HG03066 (cell line): Measurements from ENCODE around the gene RPRM.
"Not testable (repeated sequence)": the region's sequence is repeated elsewhere in the genome, so short reads cannot be mapped to it uniquely, and the experiment has no call there.

Source experiments
- ATAC-seq: cut with Tn5 transposase; IDR thresholded peaks from one replicate; pipeline ENCODE4 v1.9.1; 2021; ENCODE audit warnings: low read depth; ENCODE audit not compliant: unreplicated experiment

RPRM gene

DNA sequence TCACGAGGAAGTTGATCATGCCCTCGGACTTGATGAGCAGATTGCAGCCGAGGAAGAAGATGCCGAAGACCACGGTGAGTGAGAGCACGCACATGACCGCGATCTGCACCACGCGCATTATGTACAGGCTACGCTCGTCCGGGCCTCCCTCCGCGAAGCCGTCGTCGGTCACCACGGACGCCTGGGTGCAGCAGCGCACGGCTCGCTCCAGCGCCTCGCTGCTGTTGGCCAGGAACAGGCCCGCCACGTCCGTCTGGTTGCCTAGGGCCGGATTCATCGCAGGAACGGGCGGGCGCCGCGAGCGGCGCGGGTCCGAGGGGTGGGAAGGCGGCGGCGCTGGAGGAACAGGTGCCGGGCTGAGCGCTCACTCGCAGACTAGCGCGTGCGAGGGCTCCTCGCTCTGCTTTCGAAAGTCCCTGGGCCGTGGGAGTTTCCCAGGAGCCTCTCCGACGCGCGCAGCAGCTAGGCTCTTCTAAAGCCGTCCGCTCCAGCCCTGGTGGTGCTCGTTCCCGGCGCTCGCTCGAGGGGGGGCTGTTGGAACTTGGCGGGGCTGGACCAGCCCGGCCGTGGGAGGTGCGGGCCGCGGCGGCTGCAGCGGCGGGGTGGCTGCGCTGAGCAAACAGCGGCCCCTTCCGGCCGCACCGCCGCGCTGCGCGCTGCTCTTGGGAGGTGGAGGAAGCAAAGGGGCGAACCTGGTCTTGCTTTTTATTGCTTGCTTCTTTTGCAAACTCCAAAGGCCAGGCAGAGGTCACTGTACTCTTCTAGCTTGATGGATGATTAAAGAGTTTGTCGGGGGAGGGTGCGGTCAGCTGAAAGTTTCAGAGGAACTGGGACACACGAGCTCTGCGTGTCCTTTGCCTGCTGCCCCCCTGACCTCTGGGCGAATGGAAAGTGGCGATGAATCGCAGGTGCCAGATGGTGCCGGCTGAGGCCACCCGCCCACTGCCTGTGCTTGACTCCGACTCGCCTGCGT, at the start of gene RPRM:
TSS of gene RPRM (minus strand) at position 474 of the 973 bp plus-strand sequence. CDS start at position 277, 197 bp downstream.
- peak; percentile 86 for ATAC-seq

DNA sequence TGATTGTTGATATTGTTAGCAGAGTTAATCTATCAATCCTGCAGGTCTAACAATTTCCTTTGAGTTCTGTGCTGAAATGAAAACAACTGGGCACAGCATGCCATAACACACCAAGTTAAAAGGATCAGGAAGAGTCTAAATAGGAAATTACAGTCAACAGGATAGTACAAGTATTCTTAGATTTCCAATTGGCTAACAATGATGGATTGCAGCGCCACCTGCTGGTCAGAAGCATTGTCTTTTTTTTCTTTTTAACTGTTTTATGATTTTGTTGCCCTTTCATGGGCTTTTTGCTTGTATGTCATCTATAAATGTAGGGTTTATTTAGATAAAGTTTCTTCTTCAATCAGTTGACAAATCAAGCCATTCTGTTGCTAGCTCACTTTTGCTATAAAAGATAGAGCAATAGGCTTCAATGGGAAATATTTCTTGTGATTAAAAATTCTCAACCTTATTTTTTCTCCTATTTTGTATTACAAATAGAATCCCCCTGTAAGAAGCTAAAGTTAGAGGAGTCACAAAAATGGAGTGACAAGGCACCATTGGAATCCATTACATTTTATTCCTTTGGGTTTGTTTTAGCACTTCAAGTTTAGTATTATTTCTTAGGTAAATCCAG, 40.8 kb upstream of the RPRM start:
- ATAC-seq = no peak

DNA sequence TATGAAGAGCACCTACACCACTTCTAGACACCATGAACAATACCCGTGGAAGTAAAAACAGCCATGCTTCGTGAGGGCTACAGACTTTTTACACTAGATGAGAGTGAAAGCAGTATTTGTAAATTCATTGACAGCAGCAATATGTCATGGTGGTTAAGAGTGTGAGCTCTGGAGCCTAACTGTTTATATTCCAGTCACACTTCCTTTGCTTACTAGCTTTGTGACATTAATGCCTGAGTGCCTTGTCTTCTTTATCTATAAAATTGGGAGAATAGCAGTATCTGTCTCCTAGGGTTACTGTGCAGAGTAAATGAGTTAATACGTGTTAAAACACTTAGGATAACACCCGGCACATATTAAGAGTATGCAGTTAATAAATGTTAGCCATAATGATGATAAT, 33.8 kb upstream of the RPRM start:
- no peak for ATAC-seq

DNA sequence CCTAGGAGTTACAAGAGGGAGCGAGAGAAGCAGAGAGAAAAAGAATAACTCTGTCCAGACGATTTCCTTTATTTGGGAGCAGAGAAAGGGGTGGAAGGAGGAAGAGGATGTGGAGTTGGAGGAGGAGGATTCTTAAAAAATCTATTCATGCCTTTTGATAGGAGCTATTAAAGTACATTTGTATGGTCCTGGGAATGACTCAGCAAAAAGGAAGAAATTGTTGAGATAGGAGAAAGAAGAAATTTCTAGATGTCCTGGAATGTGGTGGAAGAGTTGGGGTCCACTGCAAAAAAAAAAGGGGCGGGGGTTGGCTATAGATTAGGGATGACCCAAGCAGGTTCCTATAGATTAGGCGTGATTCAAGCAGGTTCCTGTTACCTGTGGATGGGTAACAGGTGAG, 32.4 kb upstream of the RPRM start:
- ATAC-seq = no peak

DNA sequence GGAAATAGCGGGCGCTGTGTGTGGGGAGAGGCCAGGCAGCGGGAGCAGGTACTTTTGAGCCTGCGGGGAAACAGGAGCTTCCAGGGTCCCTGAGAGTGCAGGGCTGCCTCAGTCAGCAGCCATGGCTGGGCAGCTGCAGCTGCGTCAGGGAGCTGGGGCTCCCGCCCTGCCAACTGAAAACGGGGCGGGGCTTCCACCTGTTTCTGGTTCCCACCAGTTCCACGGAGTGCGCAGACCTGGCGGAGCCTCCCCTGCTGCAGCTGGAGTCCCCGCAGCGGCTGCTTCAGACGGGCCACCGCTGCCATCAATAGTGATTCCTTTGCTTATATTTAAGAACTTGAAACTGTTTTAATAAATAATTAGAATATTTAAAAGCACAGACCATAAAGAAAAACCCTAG, 30.6 kb upstream of the RPRM start:
- no peak for ATAC-seq

DNA sequence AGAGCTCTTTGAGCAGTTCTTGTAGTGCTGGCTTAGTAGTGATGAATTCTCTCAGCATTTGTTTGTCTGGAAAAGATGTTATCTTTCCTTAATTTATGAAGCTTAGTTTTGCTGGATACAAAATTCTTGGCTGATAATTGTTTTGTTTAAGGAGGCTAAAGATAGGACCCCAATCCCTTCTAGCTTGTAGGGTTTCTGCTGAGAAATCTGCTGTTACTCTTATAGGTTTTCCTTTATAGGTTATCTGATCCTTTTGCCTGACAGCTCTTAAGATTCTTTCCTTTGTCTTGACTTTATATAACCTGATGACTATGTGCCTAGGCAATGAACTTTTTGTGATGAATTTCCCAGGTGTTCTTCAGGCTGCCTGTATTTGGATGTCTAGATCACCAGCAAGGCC, 27.9 kb upstream of the RPRM start:
- not testable (repeated sequence) for ATAC-seq

DNA sequence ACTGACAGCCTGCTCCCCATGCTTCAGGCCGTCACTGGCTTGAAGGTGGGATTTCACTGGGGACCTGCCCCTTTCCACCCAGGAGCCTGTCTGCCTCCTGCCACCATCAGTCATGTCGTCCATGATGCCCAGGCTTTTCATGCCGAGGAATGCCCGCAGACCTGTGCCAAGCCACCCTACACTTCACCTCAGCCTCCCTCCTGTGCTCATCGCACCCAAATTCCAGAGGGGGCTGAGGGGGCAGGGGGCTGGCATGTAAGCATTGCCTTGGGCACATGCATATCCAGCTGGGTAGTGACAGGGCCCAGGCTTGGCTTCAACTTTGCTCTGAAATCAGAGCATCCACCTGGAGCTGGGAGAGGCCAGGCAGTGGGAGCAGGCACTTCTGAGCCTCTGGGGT, 20.9 kb upstream of the RPRM start:
- ATAC-seq = no peak

DNA sequence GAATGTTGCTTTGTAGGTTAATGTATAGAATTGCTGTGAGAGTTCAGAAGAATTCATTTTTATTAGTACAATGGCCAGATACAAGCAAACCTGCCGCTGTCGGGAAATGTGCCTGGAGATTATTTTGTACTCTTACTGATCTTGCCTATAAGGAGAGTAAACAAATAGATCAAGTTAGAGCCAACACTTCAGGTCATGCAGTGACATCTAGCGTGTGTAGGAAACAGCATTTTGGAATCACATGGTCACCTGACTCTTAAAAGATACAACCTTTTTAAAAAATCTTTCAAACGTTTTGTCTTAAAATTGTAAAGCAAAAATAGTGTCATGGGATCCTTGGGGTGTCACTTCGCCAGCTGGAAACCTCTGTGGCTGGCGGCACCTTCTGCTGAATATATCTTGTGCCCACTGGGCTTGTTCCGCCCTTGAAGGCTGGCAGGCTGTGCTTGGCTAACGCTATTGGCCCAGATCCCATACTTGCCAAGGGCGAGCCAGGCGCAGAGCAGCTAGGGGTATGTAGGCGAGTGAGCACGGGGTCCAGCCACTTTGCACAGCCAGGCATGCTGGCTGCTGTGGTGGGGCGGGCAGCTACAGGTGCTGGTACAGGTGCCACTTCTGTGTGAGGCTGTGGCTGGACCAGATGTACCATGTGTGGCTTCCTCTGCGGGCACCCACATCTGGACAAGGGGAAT, 19.5 kb upstream of the RPRM start:
- no peak for ATAC-seq

DNA sequence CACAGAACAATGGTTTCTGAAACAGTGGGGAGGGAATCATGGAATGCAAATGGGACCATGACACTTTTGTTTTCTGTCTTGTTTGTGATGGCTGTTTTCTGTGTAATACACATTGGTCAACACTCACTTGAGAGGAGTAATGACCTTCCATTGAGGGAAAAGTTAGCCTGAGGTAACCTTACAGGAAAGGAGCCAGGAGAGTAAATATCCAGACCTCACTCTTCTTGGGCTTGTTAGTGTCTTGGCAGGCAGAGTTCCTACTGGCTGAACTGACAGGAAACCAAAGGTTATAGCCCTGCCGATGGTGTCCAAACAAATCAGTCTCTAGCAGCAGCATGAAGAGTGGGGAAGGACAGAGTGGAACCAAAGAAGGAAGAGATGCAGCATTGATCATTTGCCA, 17.2 kb upstream of the RPRM start:
- ATAC-seq = no peak

DNA sequence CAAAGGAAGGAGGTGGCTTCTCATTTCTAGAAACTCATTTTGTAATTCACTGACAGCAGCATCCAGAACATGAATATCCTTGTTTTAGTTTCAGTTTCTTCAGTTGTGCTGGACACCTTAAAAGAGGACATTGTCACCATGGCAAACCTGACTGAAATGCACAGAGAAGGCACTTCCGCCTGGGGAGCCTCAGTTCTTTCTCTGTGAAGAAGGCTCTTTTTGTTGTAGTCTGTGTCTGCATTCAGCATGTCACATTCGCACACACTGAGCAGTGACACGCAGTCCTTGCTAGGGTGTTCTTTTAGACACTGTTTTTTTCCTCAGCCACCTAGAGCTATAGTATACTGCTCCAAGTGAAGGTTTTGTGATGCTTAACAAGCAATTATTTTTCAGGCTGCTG, 9.5 kb upstream of the RPRM start:
- ATAC-seq = no peak

DNA sequence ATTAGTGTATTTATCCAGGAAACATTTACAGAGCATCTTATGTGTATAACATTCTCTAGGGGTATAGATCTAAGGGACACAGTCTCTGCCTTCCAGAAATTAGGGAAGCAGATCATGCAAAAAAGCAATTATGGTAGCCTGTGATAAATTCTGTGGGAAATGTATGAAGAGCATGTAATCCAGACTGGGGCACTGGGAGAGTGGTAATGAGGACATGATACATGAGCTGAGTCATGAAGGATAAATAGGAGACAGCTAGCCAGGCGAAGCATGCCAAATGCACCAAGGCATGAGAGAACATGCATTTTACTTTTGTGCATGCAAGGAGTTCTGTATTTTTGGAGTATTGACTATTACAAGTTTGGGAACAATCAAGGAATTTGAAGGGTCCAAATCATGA, 8.9 kb upstream of the RPRM start:
- ATAC-seq = no peak

DNA sequence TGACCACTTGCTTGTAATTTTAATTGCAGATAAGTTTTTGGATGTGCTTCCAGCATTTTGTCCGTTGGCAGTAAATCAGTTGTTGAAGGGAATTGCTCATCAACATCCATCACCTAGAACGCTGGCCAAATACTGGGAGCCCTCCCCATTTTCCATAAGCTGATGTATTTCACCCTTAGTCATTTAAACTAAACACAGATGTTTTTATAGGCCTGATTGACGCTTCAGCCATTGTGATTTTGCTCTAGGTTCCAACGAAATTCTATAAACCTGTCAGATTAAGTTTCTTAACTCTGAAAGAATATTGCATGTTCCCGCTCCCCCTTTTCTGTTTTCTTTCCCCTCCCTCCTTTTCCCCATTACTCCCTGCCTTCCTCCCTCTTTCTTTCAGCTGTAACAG, 1.0 kb upstream of the RPRM start:
- ATAC-seq = no peak

DNA sequence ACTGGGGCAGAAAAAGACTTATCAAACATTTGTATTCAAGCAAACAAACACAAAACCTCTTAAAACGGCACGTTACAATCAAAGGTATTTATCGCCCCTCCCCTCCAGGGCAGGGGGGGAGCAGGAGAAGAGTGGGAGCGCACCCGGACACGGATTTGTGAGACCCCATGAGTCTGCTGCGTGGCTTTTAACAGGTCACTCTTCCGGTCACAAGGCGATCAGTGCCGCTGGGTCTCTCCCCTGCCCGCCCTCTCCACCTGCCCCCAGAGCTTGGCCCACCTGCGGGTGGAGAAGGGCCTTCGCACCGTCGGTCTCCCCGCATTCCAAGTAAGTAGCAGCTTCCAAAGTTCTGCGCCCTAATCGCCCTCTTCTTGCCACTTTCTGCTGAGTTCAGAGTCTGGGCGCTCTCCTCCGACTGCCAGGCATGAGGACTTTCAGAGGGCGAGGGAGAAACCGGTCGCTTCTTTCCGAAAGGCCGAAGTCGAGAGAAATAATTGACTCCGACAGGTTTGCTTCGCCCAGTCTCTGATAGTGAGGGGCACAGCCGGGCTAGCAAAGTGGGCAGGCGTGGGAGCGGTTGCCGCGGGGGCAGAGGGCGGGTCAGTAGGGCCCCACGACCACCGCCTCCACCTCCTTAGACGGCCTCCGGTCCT, 800 bp downstream of the RPRM start:
- ATAC-seq = no peak

DNA sequence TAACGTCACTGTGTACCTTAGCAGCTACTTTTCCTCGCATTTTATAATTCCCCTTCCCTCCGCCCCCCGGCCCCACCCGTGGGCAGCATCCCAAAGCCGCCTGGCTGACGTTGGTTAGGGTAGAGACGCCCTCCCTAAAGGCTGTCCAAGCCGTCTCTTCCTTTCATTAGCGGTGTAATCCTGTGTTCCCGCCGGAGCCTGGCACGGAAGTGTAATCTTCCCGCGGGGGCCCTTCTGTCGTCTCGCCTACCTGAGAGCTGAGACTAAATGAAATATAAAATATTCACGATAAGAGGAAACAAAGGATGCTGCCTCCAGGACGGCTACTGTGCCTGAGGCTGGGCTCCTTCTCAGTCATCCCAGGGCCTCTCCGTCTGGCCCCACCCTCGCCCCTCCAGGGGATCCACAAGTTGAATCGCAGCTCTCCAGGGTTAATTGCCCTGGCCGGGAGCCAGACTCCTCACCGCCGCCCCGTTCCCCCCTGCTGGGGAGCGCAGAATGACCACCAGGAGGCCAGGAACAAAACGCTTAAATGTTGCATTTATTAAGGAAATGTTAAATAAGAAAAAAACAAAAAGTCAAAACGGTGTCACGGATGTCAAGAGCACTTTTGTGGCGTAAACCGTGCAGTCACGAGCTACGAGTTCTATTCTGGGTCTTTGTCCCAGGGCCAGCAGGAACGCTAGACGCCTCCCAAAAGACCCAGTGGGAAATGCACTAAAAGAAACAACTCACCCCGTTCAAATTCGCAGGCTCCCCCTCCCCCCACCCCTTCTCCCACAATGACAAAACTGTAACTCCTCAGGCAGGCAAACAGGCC, 1.5 kb downstream of the RPRM start:
- ATAC-seq = no peak

DNA sequence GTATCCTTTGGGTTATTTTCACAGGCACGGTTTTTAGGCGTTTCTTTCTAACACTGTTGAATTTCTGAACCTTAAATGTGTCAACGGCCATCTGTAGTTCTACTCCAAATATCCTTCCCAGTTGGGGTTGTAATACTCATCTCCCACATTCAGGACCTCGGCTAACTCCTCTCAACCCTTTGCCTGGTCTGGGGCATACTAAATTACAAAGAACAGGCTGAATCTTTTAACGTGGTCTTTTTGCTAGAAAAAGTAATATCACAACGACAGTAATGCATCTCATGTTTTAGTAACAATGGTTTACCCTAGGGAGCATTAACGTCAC, 2.1 kb downstream of the RPRM start:
- no peak for ATAC-seq

DNA sequence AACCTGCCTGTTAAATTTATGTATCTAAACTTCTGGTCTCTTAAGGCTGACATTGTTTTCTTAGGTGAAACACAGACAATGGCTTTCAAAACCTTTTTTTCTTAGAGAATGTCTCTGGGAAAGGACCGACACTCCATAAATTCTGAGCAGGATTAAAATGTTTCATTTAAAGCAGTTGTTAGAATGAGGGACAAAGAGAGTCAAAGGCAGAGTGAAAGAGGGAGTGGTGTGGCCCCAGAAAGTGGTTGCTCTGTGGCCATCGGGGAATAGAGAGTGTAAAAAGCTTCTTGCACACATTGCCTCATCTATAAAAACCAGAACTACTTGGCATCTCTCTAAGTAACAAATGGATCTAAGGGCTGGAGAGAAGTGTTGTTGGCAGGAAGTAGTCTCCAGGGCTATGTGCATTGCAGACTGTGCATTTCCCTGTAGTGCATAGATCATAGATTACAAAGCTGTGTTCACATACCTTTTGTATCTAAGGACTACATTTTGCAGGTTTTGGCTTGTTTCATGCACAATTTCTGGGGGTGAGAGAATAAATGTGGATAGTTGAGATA, 3.6 kb downstream of the RPRM start:
- ATAC-seq = no peak

DNA sequence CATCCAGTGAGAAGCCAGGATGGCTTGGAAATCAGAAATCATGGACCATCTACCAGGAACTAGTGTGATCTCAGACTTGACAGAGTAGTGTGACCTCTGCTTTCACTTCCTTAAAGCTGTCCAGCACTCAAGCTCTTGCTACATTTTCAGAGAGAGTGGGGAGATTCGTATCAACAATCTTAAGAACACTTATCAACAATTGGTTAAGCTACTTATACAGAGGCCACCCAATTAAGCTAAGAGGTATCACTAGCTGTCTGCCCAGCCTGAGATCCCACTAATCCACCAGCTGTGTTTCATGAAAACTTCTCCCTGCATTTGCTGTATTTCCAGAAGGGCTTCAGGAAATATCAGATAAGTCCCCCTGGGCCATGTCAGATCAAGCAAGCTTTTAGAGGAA, 4.2 kb downstream of the RPRM start:
- no peak for ATAC-seq

DNA sequence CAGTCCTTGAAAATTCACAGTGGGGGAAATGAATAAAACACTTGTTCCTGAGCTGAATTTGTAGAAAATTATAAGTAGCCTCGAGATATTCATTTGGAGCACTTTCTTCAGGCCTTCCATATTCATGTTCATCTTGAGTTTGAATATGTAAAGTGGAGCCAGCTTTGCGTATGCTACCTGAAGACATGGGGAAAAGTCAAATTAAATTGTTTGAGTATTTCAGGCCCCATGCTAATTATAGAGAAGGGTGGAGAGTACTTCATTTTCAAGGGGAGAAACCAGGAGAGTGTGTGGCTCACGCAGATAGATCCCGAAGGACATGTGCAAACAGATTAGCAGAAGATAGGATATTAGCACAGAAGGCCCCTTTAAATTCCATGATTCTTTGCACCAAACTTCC, 7.7 kb downstream of the RPRM start:
- no peak for ATAC-seq

DNA sequence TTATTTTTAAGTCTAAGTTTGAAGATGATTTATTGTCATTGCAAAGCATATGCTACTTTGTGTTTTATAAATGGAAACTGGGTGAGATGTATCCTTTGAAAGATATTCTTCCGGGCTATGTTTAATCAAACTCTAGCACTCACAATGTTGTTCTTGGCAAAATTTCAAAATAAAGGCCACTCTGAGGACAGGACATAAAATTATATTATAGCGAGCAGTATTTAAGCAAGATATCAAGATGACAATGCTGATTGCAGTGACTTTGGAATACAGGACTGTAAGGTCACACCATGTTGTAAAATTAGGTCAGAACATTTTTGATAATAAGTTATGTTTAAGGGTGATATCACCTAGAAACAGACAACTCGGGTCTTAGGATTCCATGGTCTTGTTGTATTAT, 14.2 kb downstream of the RPRM start:
- no peak for ATAC-seq

DNA sequence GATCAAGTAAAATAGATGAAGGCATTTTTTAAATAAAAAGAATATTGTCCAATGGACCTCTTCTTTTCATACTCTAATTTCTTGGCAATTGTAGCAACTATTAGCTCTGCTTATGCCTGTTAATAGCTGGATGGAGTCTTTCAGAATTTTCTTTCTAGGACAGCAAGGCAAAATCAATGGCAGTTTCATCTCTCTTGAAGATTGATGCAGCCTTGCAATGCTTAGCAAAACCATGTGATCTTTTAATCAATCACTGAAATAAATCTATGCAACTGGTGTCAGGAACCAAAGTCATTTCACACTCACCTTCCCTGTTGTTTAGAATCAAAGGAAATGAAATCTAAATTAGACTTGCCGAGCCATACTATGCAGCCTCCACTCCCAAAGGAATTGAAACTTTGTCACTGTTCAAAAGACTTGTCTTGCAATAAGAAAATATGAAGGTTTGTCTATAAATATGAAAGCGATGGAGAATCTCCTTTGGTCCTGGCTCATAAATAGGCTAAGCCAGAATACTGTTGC, 16.2 kb downstream of the RPRM start:
- ATAC-seq = no peak
